Ammon's horn (tissue), 1 donor: ENCODE results near the gene GFM2.
A peak's percentile ranks its signal among the peaks of the same experiment; 100 is the strongest.
"Not testable (repeated sequence)": the region's sequence is repeated elsewhere in the genome, so short reads cannot be mapped to it uniquely, and the experiment has no call there.

Source experiments
- DNase-seq: peaks from one replicate; pipeline ENCODE4 v3.0.0-alpha.2; 2016; ENCODE audit warnings: low spot score

Gene GFM2, protein sequence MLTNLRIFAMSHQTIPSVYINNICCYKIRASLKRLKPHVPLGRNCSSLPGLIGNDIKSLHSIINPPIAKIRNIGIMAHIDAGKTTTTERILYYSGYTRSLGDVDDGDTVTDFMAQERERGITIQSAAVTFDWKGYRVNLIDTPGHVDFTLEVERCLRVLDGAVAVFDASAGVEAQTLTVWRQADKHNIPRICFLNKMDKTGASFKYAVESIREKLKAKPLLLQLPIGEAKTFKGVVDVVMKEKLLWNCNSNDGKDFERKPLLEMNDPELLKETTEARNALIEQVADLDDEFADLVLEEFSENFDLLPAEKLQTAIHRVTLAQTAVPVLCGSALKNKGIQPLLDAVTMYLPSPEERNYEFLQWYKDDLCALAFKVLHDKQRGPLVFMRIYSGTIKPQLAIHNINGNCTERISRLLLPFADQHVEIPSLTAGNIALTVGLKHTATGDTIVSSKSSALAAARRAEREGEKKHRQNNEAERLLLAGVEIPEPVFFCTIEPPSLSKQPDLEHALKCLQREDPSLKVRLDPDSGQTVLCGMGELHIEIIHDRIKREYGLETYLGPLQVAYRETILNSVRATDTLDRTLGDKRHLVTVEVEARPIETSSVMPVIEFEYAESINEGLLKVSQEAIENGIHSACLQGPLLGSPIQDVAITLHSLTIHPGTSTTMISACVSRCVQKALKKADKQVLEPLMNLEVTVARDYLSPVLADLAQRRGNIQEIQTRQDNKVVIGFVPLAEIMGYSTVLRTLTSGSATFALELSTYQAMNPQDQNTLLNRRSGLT

GRCh38 chr5:74766849-74767578 is at the start of gene GFM2, which contains the start of gene NSA2:
Gene GFM2, minus strand, starts transcription at chr5:74767117. Its CDS starts 3,375 bp downstream, at chr5:74763742.
Gene NSA2, plus strand, starts transcription at chr5:74767249. Its CDS starts 112 bp downstream, at chr5:74767361.
- DNase-seq, result peak; percentile 96

DNA sequence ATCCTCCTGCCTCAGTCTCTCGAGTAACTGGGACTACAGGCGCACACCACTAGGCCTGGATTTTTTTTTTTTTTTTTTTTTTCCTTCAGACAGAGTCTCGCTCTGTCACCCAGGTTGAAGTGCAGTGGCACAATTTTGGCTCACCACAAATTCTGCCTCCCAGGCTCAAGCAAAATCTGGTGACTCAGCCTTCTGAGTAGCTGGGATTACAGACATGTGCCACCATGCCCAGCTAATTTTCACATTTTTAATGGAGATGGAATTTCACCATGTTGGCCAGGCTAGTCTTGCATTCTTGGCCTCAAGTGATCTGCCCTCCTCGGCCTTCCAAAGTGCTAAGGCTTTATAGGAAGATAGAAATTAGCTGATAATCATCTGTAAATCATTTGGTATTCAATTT is 44.0 kb upstream of the GFM2 start:
- DNase-seq, result no peak

- no peak for DNase-seq
These were observed 35.0 kb upstream of the GFM2 start for GRCh38 chr5:74801941-74802340.

DNA sequence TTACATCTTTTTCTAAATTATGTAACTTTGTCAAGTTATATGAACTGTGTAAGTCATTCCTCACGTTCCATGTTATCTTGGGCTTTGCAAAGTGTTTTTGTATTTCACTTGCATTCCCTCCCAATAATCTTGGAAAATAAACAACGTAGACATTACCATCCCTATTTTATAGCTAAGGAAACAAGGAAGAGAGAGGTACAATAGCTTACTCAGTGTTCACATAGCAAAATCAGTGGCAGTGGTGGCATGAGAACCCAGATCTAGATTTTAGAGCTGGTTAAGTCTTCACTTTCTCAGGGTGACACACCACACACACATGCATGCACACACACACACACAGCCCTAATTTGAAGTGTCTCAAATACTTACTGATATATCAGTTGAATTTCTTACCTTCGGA is 34.3 kb upstream of the GFM2 start:
- DNase-seq, result no peak

DNA sequence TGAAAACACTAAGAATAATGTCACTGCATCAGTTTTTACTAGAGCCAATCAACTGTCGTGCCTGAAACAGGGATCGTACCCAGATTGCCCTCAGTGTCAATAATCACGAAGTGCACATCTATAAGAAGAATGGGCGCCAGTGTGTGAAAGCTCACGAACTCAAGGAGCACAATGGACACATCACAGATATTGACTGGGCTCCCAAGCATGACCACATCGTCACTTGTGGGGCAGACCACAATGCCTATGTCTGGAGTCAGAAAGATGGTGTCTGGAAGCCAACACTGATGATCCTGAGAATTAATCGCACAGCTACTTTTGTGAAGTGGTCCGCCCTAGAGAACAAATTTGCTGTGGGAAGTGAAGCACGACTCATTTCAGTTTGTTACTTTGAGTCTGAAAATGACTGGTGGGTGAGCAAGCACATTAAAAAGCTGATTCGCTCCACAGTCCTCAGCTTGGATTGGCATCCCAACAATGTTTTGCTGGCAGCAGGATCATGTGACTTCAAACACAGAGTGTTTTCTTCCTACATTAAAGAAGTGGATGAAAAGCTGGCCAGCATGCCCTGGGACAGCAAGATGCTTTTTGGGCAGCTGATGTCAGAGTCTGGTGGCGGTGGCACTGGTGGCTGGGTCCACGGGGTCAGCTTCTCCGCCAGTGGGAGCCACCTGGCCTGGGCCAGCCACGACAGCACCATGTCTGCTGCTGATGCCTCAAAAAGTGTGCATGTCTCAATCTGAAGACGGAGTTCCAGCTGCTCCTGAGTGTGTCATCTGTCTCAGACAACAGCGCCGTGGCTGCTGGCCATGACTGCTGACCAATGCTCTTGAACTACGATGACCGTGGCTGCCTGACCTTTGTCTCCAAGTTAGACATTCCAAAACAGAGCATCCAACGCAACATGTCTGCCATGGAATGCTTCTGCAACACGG is 32.3 kb upstream of the GFM2 start:
- peak; percentile 69 for DNase-seq

DNA sequence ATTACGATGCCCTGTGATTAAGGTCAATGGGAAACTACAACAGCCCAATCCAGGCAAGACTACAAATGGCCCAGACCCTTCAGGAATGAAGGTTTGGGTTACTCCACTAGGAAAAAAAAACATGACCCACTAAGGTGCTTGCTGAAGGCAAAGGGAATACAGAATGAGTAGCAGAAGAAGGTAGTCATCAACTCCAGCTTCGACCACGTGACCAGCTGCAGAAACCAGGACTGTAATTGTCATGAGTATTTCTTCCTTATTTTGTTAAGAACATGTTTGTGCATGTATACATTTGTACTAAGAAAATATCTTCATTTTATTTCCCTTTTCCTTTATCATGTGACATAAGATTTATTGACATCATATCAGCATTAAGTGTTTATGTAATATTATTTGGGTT is 24.8 kb upstream of the GFM2 start:
- DNase-seq, result not testable (repeated sequence)

DNA sequence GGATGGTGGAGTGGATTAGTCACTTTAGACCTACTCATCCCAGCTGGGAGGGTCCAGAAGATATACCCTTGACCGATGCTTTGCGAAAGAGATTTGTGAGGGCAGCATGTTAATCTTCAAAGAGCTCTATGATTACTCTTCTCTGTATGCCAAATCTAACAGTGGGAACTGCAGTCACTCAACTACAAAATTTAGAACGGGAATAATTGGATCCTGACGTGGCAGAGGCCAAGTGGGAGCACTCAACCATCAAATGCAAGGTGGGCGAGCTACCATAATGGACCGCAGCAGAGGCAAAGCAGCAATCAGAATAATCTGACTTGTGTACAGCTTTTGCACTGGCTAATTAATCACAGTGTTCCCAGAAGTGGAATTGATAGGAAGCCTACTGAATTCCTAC is 20.5 kb upstream of the GFM2 start:
- no peak for DNase-seq

GRCh38 chr5:74786851-74787250 is 19.9 kb upstream of the GFM2 start:
- no peak for DNase-seq

- no peak for DNase-seq
These were observed 11.7 kb upstream of the GFM2 start for GRCh38 chr5:74778609-74779008.

DNA sequence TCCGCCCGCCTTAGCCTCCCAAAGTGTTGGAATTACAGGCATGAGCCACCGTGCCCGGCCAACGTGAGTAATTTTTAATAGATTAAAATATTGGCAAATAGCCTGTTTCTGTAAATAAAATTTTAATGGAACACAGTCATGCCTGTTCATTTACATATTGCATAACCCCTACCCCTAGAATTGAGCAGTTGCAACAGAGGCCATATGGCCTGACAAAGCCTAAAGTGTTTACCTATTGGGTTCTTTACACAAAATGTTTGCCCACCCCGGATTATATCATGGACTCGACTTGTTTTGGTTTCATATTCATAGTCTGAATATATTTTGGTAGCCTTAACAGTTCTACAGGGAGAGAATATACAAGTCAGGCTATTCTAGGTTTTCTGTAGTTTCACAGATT is 5.4 kb upstream of the GFM2 start:
- no peak for DNase-seq

- DNase-seq, result peak; percentile 47
These were observed 629 bp upstream of the GFM2 start for GRCh38 chr5:74767579-74767913.

GRCh38 chr5:74766418-74766848 is 484 bp downstream of the GFM2 start:
- DNase-seq, result no peak

DNA sequence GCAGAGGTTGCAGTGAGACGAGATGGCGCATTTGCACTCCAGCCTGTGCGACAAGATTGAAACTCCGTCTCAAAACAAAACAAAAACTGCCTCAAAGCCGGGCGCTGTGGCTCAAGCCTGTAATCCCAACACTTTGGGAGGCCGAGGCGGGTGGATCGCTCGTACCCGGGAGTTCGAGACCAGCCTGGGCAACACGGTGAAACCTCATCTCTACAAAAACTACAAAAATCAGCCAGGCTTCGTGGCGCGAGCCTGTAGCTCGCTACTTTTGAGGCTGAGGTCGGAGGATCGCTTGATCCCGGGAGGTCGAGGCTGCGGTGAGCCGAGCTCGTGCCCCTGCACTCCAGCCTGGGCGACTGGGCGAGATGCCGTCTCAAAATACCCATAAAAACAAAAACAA is 988 bp downstream of the GFM2 start:
- DNase-seq, result no peak

- no peak for DNase-seq
These were observed 1.7 kb downstream of the GFM2 start for GRCh38 chr5:74765201-74765600.

GRCh38 chr5:74763504-74763903 is 3.4 kb downstream of the GFM2 start:
- no peak for DNase-seq

GRCh38 chr5:74762599-74762998 is 4.3 kb downstream of the GFM2 start:
- DNase-seq, result peak; percentile 54

DNA sequence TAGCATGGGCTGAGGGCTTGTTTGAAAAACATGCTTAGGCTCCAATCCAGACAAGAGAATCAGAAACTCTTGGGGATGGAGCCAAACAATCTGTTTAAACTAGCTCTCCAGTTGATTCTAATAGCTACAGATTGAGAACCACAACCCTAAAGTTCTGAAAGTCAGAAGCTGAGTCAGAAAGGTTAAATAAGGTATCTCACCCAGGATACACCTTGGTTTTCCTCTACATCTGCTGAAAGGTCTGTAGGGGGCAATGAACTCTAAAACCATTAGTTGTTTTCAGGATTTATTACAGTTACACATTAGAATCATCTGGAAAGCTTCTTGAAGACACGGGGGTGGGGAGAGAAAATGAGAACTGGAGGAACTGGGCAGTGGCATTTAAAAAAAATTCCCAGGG is 5.7 kb downstream of the GFM2 start:
- no peak for DNase-seq

DNA sequence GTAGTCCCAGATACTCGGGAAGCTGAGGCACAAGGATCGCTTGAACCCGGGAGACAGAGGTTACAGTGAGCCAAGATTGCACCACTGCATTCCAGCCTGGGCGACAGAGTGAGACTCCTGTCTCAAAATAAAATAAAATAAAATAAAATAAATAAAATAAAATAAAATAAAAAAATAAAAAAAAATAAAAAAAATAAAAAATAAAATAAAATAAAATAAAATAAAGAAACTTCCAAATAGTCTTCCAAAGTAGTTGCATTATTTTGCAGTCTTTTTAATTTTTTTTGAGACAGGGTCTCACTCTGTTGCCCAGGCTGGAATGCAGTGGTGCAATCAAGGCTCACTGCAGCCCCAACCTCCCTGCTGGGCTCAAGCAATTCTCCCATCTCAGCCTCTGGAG is 18.2 kb downstream of the GFM2 start:
- DNase-seq, result not testable (repeated sequence)

DNA sequence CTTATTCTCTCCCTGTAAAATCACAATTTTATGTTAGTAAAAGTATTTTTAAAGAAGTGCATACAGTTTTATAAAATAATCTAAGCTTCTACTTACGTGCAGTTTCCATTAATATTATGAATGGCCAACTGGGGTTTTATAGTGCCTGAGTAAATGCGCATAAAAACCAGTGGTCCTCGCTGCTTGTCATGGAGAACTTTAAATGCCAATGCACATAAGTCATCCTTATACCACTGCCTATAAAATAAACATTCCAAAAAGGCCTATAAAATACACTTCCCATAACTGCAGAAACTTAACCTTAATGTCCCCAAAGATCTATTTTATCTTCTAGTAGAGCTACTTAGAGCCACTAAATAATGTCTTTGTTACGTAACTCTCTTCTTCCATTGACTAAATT is 28.5 kb downstream of the GFM2 start:
- no peak for DNase-seq

- peak; percentile 68 for DNase-seq
These were observed 30.2 kb downstream of the GFM2 start for GRCh38 chr5:74736759-74737158.

DNA sequence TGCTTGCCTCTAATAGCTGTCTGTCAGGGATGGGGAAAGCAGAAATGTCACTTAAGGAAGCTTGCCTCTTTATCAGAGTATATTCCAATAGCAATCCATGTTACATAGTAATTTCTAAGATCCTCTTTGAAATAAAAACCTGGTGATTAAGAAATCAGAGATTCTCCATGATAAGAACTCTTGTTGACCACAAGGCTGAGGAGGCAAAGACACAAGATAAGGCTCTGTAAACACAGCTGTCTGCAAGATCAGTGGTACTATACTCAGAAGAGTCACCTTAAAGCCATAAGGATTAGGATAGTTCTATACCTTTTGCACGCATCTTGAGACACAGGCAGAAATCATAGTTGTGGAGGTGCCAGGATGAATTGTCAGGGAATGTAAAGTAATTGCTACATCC is 41.6 kb downstream of the GFM2 start:
- no peak for DNase-seq

DNA sequence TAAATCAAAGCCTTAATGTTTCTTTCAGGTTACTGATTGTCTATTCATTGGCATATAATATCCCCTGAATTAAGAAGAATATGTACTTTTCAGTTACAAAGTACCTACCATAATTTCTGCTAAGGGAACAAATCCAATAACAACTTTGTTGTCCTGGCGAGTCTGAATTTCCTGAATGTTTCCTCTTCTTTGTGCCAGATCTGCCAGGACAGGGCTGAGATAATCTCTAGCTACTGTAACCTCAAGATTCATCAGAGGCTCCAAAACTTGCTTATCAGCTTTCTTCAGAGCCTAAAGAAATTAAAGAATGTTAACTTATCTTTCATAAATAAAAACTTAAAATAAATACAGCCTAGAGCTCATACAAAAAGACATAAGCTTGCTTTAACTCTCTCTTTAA is 44.6 kb downstream of the GFM2 start:
- no peak for DNase-seq
